NCI-H187 treated with DMSO at 0.1 percent for 48 hours (cell line): ENCODE results near the gene ACSM2A.
"Not testable (repeated sequence)": the region's sequence is repeated elsewhere in the genome, so short reads cannot be mapped to it uniquely, and the experiment has no call there.

Experiments
- DNase-seq: peaks from one replicate; lab custom pipeline; 2025; lab: John Stamatoyannopoulos, UW

ACSM2A gene

DNA sequence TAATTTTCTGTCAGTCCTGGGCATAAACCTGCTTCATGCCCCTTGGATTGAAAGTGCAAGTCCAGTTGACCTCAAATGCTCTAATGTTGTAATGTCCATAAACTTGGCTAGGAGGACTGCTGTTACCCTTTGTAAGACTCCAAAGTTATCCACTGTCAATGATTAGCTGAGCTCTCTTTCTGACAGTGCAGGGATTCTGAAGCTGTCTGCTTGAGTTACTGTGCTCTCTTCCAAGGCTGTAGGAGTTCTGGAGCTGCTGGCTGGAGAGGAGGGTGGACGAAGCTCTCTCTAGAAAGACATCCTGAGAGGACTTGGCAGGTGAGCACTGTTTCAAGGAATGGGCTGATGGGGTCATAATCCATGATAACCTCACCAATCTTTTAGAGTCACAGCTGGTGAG is at the start of gene ACSM2A:
ACSM2A (plus strand) TSS at position 158 of the 400 bp plus-strand sequence. CDS start 8,594 bp downstream, outside the sequence.
- DNase-seq = not testable (repeated sequence)

DNA sequence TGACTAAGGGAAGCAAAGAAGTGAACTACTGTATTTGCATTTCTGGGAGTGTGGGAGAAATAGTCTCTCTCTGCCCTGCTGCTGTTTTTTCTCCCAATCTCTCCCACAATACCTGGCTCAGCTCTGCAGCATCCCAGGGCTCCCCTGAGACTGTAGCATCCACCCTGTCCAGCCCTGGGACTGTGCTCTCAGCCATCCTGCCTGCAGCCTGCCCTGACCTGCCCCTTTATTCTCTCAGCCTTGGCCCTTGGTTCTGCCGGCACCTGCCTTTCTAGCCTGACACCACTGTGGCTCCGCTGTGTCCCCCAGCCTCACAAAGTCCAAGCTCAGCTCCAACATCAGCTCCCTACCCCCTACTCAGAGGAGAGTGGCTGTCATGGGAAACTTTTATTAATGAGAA is 48.7 kb upstream of the ACSM2A start:
- DNase-seq = no peak

GRCh38 chr16:20404637-20405036 is 46.7 kb upstream of the ACSM2A start, which contains the start of gene PDILT:
Gene PDILT, minus strand, starts transcription at chr16:20404737. Its CDS starts 5,437 bp downstream, at chr16:20399300.
- no peak for DNase-seq

- no peak for DNase-seq
Measured at GRCh38 chr16:20409398-20410120, 41.8 kb upstream of the ACSM2A start, which contains the start of gene ACSM5. Gene ACSM5, plus strand, starts transcription at chr16:20409534. Its CDS starts 1,951 bp downstream, at chr16:20411485.

DNA sequence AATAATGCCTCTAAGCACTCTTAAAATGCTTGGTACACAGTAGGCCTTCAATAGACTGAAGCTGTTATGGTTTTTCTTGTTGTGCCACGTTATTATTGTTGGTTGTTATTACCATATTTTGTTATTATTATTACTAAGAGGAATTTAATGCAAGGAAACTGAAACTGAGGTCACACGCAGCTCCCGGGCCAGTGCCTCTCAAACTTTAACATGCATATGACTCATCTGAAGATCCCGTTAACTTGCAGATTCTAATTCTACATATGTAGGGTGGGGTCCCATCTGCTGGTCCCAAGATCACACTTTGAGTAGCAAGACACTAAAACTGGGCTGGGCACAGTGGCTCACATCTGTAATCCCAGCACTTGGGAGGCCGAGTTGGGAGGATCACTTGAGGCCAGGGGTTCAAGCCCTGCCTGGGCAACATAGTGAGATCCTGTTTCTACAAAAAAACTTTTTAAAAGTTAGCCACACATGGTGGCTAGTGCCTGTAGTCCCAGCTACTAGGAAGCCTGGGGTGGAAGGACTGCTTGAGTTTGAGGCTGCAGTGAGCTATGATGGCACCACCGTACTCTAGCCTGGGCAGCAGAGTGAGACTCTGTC is 41.1 kb upstream of the ACSM2A start:
- DNase-seq = no peak

DNA sequence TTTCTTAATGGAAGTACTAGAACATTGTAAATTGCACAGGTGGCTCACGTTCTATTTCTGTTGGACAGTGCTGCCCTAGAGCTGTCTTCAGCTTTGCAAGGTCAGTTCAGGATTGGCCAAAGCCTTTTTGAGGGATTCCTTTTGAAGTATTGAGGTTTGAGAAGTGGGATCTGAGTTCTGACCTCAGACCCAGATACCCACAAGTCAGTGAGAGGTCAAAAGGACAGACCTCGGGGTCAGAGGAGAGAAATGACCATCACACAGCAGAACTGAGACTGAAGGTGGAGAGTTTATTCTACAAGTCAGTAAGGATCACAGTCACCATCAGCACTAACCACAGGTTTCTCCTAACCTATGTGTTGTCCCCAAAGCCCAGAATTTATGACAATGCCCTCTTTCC is 40.3 kb upstream of the ACSM2A start:
- DNase-seq = no peak

GRCh38 chr16:20415541-20415940 is 35.8 kb upstream of the ACSM2A start:
- no peak for DNase-seq

- not testable (repeated sequence) for DNase-seq
Measured at GRCh38 chr16:20419093-20419492, 32.2 kb upstream of the ACSM2A start.

DNA sequence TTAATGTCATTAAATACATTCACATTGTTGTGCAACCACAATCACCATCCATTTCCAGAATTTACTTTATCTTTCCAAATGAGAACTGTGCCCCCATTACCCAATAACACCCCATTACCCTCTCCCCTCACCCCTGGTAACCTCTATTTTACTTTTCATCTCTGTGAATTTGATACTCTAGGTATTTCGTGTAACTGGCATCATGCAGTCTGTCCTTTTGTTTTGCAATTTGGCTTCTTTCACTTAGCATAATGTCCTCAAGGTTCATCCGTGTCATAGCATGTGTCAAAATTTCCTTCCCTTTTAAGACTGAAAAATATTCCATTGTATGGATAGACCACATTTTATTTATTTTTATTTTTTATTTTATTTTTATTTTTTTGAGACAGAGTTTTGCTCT is 29.6 kb upstream of the ACSM2A start:
- DNase-seq = not testable (repeated sequence)

GRCh38 chr16:20423772-20424128 is 27.6 kb upstream of the ACSM2A start:
- not testable (repeated sequence) for DNase-seq

- no peak for DNase-seq
Measured at GRCh38 chr16:20424129-20424866, 27.0 kb upstream of the ACSM2A start.

GRCh38 chr16:20427401-20427797 is 23.9 kb upstream of the ACSM2A start:
- not testable (repeated sequence) for DNase-seq

DNA sequence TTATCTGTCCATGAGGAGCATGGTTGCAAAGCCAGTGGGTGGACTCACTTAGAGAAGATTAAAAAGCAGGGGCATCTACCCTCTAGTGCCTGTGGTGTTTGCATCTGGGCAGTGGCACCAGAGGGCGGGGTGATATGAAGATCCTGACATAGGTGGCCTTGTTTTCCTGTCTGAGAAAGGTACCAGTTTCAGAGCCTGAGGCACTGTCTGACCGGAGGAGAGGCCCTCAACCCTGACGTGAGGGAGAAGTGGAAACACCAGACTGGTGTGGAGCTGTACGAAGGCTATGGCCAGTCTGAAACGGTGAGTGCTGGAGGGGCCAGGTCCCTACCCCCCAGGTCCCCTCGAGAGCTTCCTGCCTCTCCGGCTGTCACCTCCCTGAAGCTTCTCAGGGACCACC is 21.8 kb upstream of the ACSM2A start:
- DNase-seq = not testable (repeated sequence)

GRCh38 chr16:20430480-20430879 is 20.8 kb upstream of the ACSM2A start:
- not testable (repeated sequence) for DNase-seq

DNA sequence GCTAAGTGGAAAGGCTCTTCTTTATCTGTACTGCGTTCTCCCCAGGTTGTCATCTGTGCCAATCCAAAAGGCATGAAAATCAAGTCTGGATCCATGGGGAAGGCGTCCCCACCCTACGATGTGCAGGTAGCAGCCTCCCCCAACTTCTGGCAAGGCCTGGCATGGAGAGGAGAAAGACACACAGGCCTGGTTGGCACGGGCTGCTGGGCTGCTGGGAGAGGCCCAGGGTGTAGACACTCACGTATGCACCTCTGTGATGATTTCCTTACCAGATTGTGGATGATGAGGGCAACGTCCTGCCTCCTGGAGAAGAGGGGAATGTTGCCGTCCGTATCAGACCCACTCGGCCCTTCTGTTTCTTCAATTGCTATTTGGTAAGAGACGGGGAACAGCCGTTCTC is 20.4 kb upstream of the ACSM2A start:
- DNase-seq = no peak

GRCh38 chr16:20438950-20439349 is 12.4 kb upstream of the ACSM2A start:
- DNase-seq = not testable (repeated sequence)

DNA sequence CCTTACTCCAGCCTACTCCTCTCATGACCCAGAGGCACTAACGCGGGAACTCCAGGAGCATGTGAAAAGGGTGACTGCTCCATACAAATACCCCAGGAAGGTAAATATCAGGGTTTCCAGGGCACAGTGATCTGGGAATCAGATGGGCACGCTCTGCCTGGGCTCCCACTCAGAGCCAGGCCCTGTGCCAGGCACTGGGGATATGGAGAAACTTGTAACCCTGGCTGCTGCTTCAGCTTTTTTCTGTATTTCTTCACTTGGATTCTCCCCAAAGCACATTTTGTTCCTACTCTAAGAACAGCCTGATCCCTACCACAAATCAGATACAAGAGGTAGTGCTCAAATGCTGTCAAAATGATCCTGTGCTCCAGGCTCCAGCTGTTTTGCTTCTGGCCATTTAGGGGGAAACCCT is 11.5 kb upstream of the ACSM2A start:
- not testable (repeated sequence) for DNase-seq

DNA sequence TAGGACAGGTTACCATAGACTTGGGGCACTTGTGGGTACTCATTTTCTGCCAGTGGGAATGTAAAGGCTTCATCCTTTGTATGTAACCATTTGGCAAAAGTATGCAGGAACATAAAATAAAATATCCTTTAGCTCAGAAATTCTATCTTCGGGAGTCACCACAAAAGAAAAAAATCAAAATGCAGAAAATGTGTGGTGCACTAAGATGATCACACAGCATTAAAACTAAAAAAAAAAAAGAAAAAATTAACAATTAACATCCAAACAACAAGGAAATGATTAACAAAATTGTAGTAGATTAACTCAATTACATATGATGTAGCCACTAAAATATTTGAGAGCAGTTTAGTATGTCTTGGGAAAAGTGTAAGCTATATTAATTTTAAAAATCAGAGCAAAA is 10.6 kb upstream of the ACSM2A start:
- not testable (repeated sequence) for DNase-seq

DNA sequence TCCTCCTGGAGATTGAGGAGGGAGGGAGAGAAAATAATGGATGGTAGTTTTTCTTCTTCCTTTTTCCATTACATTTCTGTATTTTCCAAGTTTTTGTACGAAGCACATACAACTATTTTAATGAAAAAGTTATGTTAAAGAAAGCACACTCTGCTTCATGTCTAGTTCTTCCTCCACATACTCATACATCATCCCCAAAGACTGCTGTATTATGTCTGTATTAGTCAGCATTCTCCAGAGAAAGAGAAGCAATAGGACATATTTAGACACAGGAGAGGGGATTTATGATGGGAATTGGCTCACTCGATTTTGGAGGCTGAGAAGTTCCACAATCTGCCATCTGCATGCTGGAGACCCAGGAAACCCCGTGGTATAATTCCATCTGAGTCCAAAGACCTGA is 10.1 kb upstream of the ACSM2A start:
- DNase-seq = no peak

GRCh38 chr16:20441859-20442258 is 9.5 kb upstream of the ACSM2A start:
- DNase-seq = not testable (repeated sequence)

DNA sequence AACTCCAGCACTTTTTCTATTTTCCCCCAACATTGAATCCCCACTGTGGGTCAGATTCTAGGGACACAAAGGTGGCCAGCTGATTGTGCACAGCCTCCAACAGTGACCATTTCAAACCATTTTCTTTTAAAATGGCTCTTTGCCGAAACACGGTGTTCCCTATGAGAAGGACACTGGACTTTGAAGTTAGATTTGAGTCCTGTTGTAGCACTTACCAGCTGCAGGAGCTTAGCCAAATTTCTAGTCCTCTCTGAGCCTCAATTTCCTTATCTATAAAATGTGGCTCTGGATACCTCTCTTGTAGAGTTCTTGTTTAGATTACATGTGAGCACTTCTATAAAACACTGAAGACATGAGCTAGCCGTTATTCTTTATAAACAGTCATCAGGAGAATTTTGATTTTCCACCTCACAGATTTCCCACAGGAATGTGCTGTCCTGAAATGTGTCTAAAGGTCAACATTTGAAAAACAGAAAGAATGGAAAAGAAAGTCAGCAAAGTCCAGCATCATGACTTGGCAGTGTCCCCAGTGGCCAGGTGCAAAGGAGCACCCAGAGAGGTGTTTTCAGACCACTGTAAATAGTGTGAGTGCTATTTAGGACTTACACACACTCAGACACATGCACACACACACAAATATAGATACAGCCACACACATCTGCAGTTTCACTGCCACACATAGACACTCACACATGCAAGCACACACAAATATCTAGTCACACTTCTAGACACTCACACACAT is 4.5 kb upstream of the ACSM2A start:
- DNase-seq = not testable (repeated sequence)

DNA sequence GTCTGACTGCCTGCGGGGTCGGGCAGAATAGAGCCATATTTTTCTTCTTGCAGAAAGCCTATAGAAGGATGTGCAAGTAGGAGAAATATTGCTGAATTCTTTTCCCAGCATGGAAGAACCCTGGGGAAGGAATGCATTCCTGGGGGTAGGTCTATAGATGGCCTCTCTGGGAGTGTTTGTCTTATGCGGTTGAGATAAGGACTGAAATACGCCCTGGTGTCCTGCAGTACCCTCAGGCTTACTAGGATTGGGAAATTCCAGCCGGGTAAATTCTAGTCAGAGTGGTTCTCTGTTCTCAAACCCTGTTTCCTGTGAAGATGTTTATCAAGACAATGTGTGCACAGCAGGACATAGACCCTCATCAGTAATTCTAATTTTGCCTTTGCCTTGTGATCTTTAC is 2.3 kb downstream of the ACSM2A start:
- not testable (repeated sequence) for DNase-seq
